Measurements from ENCODE around the gene CCDC92B. TPM values are rescaled to one million over a fixed set of nuclear protein-coding genes. Genes with fewer than 3 reads are reported as not detected.

CCDC92B gene
- total RNA-seq, 4 donors from 2014 or later = 0.21 TPM; not detected in 3

DNA sequence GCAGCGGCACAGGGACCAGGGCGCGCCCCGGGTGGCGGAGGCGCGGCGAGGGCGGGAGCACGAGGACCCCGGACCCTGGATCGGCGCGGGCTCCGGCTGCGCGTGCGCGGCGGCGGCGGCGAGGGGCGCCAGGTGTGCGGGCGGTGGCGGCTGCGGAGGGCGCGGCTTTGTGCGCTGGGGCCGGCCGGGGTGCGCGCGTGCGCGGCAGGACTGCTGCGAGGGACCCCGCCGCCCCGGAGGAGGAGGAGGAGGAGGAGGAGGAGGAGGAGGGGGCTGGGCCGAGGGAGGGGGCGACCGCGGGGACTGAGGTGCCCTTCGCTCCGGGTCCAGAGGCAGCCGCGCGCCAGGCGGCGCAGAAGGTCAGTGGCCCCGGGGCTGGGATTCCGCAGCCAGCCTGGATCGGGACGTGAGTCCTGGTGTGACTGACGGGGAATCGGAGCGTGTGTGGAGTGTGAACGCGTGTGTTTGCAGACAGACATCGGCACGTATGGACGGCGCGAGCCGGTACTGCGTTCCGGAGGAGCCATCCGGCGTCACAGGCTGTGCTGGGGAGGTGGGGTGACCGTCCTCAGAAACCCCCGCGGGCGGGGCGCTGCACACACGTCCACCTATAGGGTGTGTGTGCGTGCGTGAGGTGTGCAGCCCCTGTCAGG lies 27.3 kb upstream of the CCDC92B start:
- intact Hi-C loops (cut with DNase I; ENCODE audit: low total_unique reads) = no loop called here
- DNase-seq = no peak
- H3K9me3 ChIP-seq = no peaks in the 10 kb centered on the region
- H3K4me3 ChIP-seq = no peak overlapping the region
- H3K27me3 ChIP-seq = peaks cover 0 to 7% of the 10 kb centered on the region in 2 donors
- peaks cover 0 to 4% of the 10 kb centered on the region in 2 donors for H3K4me1 ChIP-seq
- no peaks in the 10 kb centered on the region for H3K36me3 ChIP-seq
- TF ChIP-seq, protein P1, sequence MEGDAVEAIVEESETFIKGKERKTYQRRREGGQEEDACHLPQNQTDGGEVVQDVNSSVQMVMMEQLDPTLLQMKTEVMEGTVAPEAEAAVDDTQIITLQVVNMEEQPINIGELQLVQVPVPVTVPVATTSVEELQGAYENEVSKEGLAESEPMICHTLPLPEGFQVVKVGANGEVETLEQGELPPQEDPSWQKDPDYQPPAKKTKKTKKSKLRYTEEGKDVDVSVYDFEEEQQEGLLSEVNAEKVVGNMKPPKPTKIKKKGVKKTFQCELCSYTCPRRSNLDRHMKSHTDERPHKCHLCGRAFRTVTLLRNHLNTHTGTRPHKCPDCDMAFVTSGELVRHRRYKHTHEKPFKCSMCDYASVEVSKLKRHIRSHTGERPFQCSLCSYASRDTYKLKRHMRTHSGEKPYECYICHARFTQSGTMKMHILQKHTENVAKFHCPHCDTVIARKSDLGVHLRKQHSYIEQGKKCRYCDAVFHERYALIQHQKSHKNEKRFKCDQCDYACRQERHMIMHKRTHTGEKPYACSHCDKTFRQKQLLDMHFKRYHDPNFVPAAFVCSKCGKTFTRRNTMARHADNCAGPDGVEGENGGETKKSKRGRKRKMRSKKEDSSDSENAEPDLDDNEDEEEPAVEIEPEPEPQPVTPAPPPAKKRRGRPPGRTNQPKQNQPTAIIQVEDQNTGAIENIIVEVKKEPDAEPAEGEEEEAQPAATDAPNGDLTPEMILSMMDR (IDR thresholded peaks at IDR 0.05) = no peak
- no peak for TF ChIP-seq POLR2A (IDR thresholded peaks at IDR 0.05)
- H3K27ac ChIP-seq = no peak overlapping the region

DNA sequence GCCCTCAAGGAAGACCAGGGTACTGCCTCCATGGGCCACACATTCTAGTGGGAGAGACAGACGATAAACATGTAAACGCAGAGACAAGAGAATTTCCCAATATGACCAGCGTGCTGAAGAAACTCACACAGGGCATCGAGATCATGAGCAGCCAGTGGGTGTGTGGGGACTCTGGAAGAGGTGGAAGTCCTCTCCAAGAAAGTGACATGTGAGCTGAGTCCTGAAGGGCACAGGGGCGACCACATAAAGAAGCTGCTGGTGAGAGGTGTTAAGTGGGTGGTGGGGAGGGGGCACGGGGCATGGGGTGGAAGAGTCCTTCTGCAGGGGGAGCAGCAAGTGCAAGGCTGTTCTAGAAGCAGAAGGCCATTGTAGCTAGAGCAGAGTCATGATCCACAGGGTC lies 25.8 kb upstream of the CCDC92B start:
- no peak for DNase-seq
- Histone ChIP-seq H3K9me3 (no peaks in the 10 kb centered on the region), H3K36me3 (no peaks in the 10 kb centered on the region), H3K27me3 (peaks cover 0 to 7% of the 10 kb centered on the region in 2 donors), H3K4me1 (peaks cover 0 to 4% of the 10 kb centered on the region in 2 donors), H3K4me3 (no peak overlapping the region), H3K27ac (no peak overlapping the region)
- TF ChIP-seq, protein P1 (IDR thresholded peaks at IDR 0.05) = no peak
- TF ChIP-seq POLR2A (IDR thresholded peaks at IDR 0.05) = no peak
- intact Hi-C loops (cut with DNase I; ENCODE audit: low total_unique reads) = no loop called here

- H3K4me3 ChIP-seq = no peak overlapping the region
- no peak for TF ChIP-seq POLR2A (IDR thresholded peaks at IDR 0.05)
- TF ChIP-seq, protein P1 (IDR thresholded peaks at IDR 0.05) = no peak
- intact Hi-C loops (cut with DNase I; ENCODE audit: low total_unique reads) = no loop called here
- no peaks in the 10 kb centered on the region for H3K36me3 ChIP-seq
- H3K4me1 ChIP-seq = no peaks in the 10 kb centered on the region
- H3K27me3 ChIP-seq = no peaks in the 10 kb centered on the region
- DNase-seq = no peak
- no peak overlapping the region for H3K27ac ChIP-seq
- H3K9me3 ChIP-seq = no peaks in the 10 kb centered on the region
Measured at GRCh38 chr17:2770129-2770528, 20.7 kb upstream of the CCDC92B start.

- Histone ChIP-seq H3K27me3 (peaks cover 0 to 11% of the 10 kb centered on the region in 2 donors), H3K4me3 (no peak overlapping the region), H3K27ac (no peak overlapping the region), H3K36me3 (no peaks in the 10 kb centered on the region), H3K9me3 (no peaks in the 10 kb centered on the region), H3K4me1 (peaks cover 0 to 9% of the 10 kb centered on the region in 2 donors)
- intact Hi-C loops (cut with DNase I; ENCODE audit: low total_unique reads) = no loop called here
- no peak for DNase-seq
- TF ChIP-seq POLR2A (IDR thresholded peaks at IDR 0.05) = no peak
- TF ChIP-seq, protein P1 (IDR thresholded peaks at IDR 0.05) = no peak
Measured at GRCh38 chr17:2758870-2759269, 9.4 kb upstream of the CCDC92B start.

- H3K27me3 ChIP-seq = peaks cover 0 to 11% of the 10 kb centered on the region in 2 donors
- H3K27ac ChIP-seq = no peak overlapping the region
- no peaks in the 10 kb centered on the region for H3K9me3 ChIP-seq
- H3K4me1 ChIP-seq = peaks cover 0 to 9% of the 10 kb centered on the region in 2 donors
- DNase-seq = no peak
- no peaks in the 10 kb centered on the region for H3K36me3 ChIP-seq
- TF ChIP-seq, protein P1 (IDR thresholded peaks at IDR 0.05) = no peak
- TF ChIP-seq POLR2A (IDR thresholded peaks at IDR 0.05) = no peak
- intact Hi-C loops (cut with DNase I; ENCODE audit: low total_unique reads) = no loop called here
- H3K4me3 ChIP-seq = no peak overlapping the region
Measured at GRCh38 chr17:2755891-2756724, 6.7 kb upstream of the CCDC92B start.

All from uterus (tissue), 4 donors.